Measurements from ENCODE around the gene DIPK1B.

Gene DIPK1B

GRCh38 chr9:136705564-136705963 lies 6.8 kb upstream of the DIPK1B start:
- DNase-seq (ENCODE audit: low read depth in 1 of 2, low spot score in 1 of 2), result peak; percentile 61 to 75
- no peak overlapping the region for H3K4me3 ChIP-seq (replicated peaks; ENCODE audit: insufficient read depth, low read length)
- no peak for TF ChIP-seq GABPA (IDR thresholded peaks at IDR 0.05; ENCODE audit: low read depth)
- no peak for TF ChIP-seq POLR2AphosphoS5 (IDR thresholded peaks at IDR 0.05; ENCODE audit: low read depth)
- TF ChIP-seq SPI1 (IDR thresholded peaks at IDR 0.05; ENCODE audit: borderline replicate concordance, low read depth), result peak; percentile 79
- no peak for TF ChIP-seq CTCF (IDR thresholded peaks at IDR 0.05; ENCODE audit: insufficient read depth, low read length)
- TF ChIP-seq REST (IDR thresholded peaks at IDR 0.05; ENCODE audit: insufficient replicate concordance, low read depth), result no peak
- H3K27ac ChIP-seq (replicated peaks), result peak overlapping the region; percentile 26; the same call in 1 of the 2 replicates
- H3K27me3 ChIP-seq (ENCODE audit: insufficient read depth, poor library complexity, severe bottlenecking), result no peaks in the 10 kb centered on the region

GRCh38 chr9:136707011-136707410 lies 5.4 kb upstream of the DIPK1B start:
- H3K27me3 ChIP-seq (ENCODE audit: insufficient read depth, poor library complexity, severe bottlenecking), result no peaks in the 10 kb centered on the region
- TF ChIP-seq POLR2AphosphoS5 (IDR thresholded peaks at IDR 0.05; ENCODE audit: low read depth) (no peak), REST (IDR thresholded peaks at IDR 0.05; ENCODE audit: insufficient replicate concordance, low read depth) (no peak), CTCF (IDR thresholded peaks at IDR 0.05; ENCODE audit: insufficient read depth, low read length) (no peak), GABPA (IDR thresholded peaks at IDR 0.05; ENCODE audit: low read depth) (no peak), SPI1 (IDR thresholded peaks at IDR 0.05; ENCODE audit: borderline replicate concordance, low read depth) (no peak)
- DNase-seq (ENCODE audit: low read depth in 1 of 2, low spot score in 1 of 2), result no peak
- no peak overlapping the region for H3K27ac ChIP-seq (replicated peaks)
- no peak overlapping the region for H3K4me3 ChIP-seq (replicated peaks; ENCODE audit: insufficient read depth, low read length)

- H3K27ac ChIP-seq (replicated peaks), result no peak overlapping the region
- no peaks in the 10 kb centered on the region for H3K27me3 ChIP-seq (ENCODE audit: insufficient read depth, poor library complexity, severe bottlenecking)
- no peak for DNase-seq (ENCODE audit: low read depth in 1 of 2, low spot score in 1 of 2)
- TF ChIP-seq SPI1 (IDR thresholded peaks at IDR 0.05; ENCODE audit: borderline replicate concordance, low read depth) (no peak), POLR2AphosphoS5 (IDR thresholded peaks at IDR 0.05; ENCODE audit: low read depth) (no peak), GABPA (IDR thresholded peaks at IDR 0.05; ENCODE audit: low read depth) (no peak), REST (IDR thresholded peaks at IDR 0.05; ENCODE audit: insufficient replicate concordance, low read depth) (no peak), CTCF (IDR thresholded peaks at IDR 0.05; ENCODE audit: insufficient read depth, low read length) (no peak)
- no peak overlapping the region for H3K4me3 ChIP-seq (replicated peaks; ENCODE audit: insufficient read depth, low read length)
These were observed 4.4 kb upstream of the DIPK1B start for GRCh38 chr9:136707849-136708517.
